ENCODE data around the gene APOLD1.
"Not testable (repeated sequence)": the region's sequence is repeated elsewhere in the genome, so short reads cannot be mapped to it uniquely, and the experiment has no call there.

APOLD1 gene

GRCh38 chr12:12784911-12785814, at the start of gene APOLD1:
TSS of gene APOLD1 (plus strand) at chr12:12785659. CDS start at chr12:12785692, 33 bp downstream.
- no peak for FAIRE-seq

GRCh38 chr12:12736759-12737676, 48.4 kb upstream of the APOLD1 start:
- FAIRE-seq, result peak; percentile 71

- FAIRE-seq, result not testable (repeated sequence)
Measured at GRCh38 chr12:12738152-12738551, 47.3 kb upstream of the APOLD1 start.

GRCh38 chr12:12741660-12742059, 43.8 kb upstream of the APOLD1 start:
- no peak for FAIRE-seq

GRCh38 chr12:12744546-12745305, 40.7 kb upstream of the APOLD1 start:
- no peak for FAIRE-seq

GRCh38 chr12:12745576-12746211, 39.8 kb upstream of the APOLD1 start:
- no peak for FAIRE-seq

- FAIRE-seq, result no peak
Measured at GRCh38 chr12:12747278-12747677, 38.2 kb upstream of the APOLD1 start.

GRCh38 chr12:12748044-12748443, 37.4 kb upstream of the APOLD1 start:
- FAIRE-seq, result no peak

- no peak for FAIRE-seq
Measured at GRCh38 chr12:12749433-12749832, 36.0 kb upstream of the APOLD1 start.

GRCh38 chr12:12755923-12756322, 29.5 kb upstream of the APOLD1 start:
- no peak for FAIRE-seq

- FAIRE-seq, result no peak
Measured at GRCh38 chr12:12757121-12757520, 28.3 kb upstream of the APOLD1 start.

GRCh38 chr12:12759234-12759915, 26.1 kb upstream of the APOLD1 start:
- no peak for FAIRE-seq

GRCh38 chr12:12764824-12765223, 20.6 kb upstream of the APOLD1 start:
- no peak for FAIRE-seq

- no peak for FAIRE-seq
Measured at GRCh38 chr12:12770262-12770661, 15.2 kb upstream of the APOLD1 start.

- FAIRE-seq, result no peak
Measured at GRCh38 chr12:12774791-12775190, 10.7 kb upstream of the APOLD1 start.

- FAIRE-seq, result no peak
Measured at GRCh38 chr12:12776261-12776660, 9.2 kb upstream of the APOLD1 start.

GRCh38 chr12:12777092-12777491, 8.4 kb upstream of the APOLD1 start:
- FAIRE-seq, result no peak

GRCh38 chr12:12779007-12779406, 6.5 kb upstream of the APOLD1 start:
- FAIRE-seq, result no peak

- no peak for FAIRE-seq
Measured at GRCh38 chr12:12779529-12779928, 5.9 kb upstream of the APOLD1 start.

GRCh38 chr12:12784116-12784515, 1.3 kb upstream of the APOLD1 start:
- FAIRE-seq, result no peak

- no peak for FAIRE-seq
Measured at GRCh38 chr12:12786351-12786705, 869 bp downstream of the APOLD1 start.
